Measurements from ENCODE around the gene GFOD1.

GFOD1 gene

DNA sequence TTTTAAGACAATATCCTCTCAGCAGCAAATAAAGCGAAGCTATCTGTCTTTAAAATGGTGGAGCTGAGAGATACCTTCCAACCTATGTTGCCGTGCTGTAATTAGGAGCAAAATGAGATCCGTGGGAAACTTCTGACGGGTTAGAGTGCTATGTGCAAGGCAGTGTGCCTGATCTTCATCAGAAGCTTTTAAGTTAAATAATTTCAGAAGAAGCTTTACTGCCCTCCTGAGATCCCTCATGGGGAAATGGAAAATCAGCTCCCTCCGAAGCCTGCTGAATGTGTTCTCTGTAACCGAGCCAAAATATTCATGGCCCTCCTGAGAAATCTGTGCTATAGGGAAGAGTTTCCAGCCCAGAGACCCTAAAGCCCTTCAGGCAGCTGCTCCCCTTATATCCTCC, 115.3 kb downstream of the GFOD1 start:
- DNase-seq: no peak

DNA sequence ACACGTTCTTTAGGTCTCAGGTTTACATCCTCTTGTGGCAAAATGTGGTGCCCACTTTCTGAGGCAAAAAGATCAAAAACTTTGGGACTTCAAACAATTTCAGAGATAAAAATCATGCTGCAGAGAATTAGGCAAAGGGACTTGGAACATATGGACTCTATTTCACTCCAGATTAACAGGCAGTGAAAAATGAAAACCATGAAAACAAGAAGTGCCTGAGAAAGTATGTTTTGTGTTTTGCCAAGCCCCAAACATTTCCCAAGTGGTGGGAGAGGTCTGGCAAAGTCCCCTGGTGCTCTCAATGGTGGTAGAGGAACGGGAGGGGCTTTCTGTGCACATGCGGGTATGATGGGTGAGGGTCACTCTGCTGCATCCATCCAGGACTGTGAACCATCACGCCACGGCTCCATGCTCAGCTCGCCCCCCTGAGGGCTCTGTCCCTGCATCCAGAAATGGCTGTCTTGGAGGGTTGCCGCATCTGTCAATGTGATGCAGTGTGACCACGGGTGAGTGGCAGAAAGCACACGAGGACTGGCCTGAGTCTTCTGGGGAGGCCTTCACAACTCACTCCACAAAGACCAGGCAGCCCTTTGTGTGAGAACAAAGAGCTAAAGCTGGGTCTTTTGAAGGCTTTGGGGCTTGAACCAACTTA, 115.9 kb downstream of the GFOD1 start:
- DNase-seq: no peak

DNA sequence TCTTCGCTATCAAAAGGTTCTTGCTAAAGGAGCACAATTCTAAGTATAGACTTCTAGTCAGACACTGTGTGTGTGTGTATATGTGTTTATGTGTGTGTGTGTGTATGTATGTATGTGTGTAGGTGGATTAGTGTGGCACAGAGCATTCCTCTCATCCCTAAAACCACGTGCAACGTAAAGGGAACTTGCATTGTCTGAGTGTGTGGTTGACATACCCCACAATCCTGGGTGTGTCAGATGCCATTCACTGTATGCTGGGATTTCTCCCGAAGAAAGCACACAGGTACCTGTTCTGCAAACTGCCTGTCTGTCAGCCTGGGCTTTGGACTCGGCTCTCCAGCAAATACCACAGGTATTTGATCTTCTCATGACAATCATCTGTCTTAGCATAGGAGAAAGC, 116.8 kb downstream of the GFOD1 start:
- no peak for DNase-seq

DNA sequence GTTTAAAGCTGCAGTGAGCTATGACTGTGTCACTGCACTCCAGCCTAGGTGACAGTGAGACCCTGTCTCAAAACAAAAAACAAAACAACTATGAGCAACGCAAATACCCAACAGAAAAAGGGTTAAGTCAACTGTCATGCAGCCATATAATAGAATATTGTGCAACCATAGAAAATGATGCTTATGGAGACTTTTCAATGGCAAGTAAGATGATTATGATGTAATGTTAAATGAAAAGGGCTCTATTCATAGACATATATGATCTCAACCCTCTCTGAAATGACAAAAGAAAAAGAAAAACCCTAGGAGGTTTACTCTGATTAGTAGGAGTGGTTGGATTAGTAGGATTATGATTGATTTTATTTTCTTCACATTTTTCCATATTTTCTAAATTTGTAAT, 117.8 kb downstream of the GFOD1 start:
- no peak for DNase-seq

DNA sequence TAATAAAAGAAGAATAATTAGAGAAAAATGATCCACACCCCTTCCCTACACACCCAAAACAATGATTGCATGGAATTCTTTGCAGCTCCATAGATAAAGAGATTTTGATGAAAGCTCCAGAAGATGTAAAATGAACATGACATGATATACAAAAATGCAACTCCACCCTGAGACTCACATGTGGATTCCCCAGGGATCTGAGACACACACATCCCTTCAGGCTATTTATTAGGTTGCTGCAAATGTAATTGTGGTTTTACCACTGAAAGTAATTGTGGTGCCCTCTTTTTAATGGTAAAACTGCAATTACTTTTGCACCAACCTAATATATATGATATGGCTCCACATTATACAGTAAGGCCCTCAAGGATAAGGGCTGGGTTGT, 118.7 kb downstream of the GFOD1 start:
- DNase-seq: no peak

DNA sequence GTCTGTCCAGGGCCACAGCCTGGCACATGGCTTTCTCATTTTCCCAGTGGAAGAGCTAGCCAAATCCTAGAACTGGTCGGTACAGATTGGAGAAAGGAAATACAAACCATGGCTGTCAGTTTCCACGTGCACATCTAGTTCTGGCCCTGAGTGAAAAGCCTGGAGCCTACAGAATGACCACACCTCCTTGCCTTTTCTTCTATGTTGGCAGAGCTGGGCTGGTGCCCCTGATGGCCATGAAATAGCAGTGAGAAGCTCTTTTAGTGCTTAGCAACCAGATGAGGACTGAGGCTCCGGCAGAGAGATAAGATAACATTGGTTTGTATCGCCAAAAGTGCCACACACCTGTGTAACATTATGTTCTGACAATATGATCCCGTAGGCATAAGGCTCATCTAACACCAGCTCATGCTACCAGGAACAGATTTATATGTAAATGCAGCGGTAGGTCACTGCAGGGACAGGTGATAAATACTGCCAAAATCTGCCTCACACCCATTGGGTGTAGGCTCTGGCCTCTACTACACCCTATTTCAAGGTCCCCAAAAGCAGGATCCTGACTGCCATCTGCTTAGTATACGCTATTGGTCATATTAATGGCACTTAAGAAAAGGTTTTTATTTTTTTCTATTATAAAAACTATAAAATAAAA, 119.2 kb downstream of the GFOD1 start:
- no peak for DNase-seq

DNA sequence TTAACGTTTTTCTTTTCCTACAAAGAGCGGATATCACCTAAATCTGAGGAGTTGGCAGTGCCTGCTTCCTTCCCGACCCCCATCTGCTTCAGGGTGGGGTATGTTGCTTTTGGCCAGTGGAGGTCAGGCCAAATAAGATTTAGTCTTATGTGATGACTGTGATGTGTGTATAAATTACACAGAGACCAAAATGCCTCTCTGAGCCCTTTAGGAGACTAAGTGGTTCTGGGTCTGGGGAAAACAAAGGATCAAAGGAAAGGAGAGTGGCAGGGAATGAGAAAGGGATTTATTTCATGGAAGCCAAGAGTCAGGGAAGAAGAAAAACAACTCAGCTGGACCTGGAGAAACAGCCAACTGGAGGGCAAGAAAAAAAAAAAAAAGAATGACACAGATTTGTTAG, 120.0 kb downstream of the GFOD1 start:
- DNase-seq: no peak

DNA sequence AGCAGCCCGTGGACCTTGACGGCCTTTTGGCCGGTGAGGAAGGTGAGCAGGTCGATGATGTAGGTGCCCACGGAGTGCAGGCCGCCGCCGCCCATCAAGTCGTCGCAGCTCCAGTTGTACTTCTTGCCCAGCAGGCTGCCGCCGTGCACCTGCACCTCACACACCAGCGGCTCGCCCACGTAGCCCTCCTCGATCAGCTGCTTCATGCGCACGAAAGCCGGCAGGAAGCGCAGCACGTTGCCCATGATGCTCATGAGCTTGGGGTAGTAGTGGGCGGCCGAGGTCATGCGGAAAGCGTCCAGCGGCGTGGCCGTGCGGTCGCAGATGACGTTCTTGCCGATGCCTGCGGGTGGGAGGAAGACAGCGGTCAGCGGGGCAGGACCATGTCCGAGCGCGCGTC, 122.1 kb downstream of the GFOD1 start:
- DNase-seq: no peak

DNA sequence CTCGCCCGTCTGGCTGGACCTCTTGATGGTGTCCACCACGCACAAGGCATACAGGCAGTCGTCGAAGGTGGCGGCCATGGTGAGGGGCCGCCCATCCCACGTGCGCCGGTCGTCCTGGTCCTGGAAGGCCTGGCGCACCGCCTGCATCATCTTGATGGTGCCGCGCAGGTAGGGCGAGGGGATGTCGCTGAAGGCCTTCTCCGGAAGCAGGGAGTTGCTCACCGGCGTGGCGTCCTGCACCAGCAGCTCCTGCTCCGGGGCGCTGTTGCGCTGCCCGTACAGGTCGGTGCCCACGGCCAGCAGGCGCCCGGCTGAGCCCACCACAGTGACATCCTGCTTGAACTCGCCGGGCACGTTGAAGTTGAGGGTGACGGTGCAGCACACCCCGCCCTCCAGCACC, 122.6 kb downstream of the GFOD1 start:
- DNase-seq: no peak

DNA sequence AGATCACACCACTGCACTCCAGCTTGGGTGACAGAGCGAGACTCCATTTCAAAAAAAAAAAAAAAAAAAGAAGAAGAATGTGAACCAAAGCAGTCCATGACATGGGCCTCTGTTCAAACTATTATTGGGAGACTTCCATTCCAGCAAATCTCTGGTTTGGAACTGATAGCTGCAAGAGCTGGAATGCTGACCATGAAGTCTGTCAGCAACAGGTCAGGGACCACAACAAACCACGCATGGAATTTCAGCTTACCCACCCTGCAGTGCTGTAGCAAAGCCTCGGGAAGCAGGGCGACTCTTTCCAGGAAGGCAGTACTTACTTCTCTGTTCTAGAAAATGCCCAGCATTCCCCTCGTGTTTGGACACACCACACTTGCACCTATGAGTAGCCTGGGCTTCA, 125.0 kb downstream of the GFOD1 start:
- no peak for DNase-seq

DNA sequence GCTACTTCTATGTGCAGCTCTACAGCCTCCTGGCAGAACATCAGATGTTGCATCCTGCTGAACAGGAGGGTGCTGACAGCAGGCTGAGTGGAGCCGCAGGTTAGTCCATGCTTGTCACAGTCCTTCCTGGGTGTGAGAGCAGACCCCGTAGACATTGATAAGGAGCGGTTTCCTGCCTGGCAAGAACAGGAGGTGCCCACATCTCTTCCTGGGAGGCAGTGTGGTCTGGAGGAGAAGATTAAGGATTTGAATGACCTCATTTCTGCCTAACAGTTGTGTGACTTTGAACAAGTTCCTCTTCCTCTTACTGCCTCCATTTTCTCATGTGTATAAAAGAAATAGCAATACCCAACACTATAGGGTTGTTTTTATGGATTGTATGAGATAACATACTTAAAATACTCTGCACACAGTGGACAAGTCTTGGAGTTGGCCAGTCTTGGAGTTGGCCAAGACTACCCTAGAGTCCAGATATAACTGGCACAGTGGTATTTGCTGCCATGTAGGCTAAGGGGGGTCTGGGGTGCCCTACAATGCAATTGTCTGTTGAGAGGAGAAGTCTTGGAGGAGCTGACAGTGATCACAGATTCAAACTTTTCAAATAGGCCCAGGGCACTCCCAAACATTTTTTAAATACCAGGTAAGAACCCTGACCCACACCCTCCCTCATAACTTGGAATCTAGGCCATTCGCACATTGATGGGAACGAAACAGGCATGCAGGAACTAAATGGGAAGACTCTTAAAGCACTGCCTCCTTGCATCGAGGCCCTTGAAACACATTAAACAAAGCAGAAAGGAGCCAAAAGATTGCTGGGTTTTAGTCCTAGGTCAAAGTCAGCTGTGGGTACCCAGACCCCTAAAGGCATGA, 126.5 kb downstream of the GFOD1 start:
- DNase-seq: no peak

DNA sequence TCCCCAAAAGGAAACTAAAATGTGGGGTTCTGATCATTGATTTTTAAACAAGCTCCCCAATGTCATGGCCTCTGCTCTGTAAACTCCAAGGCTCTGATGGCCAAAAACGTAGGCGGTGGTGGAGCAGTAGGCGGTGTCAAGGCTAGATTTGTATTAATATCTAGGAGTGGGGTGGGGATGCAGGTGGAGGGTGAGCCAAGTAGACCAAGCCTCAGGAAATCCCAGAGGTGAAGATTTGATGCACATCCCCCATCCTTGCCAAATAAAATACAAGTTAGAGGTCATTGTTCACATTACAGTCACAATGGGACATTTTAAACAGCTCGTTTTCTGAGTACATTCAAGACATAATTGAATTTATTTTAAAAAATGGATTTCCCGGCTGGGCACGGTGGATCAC, 128.1 kb downstream of the GFOD1 start:
- no peak for DNase-seq

DNA sequence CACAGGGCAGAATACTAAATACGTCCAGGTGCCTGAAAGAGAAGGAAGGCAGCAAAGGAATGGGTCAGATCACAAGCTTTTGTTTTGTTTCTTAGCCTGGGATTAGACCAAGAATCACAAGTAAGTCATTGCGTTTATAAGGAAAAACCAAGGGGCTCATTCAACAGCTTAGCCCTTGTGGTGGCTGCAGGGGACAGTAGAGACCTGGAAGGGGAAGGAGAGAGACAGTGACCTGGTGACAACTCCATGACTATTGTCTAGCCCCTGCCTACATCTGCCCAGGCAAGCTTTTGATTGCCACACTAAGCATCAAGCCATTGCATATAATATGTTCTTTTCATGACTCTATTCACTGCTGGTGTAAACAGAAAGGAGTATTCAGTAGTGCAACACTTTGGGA, 128.9 kb downstream of the GFOD1 start:
- no peak for DNase-seq

DNA sequence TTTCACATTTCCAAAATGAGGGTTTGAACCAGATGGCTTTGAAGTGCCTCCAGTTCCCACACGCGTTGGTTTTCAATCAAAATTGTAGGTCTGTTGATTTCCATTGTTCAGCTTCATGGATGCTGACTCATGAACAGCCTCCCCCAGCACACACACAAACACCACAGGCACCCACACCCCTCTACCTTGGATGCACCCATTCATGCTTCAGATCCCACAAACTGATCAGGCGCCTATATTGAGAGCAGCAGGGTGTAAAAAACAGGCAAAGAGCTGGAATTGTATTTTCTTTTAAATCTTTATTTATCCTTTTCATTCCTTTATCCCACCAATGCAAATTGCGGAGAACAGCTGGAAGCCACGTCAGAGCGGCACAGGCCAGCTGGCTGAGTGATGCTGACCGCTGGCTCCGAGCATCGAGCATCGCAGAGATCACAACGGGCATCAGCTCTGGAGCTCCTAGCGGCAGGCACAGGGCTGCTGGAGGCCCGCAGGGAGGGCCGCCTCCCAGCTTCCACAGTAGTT, 129.8 kb downstream of the GFOD1 start:
- DNase-seq: no peak

DNA sequence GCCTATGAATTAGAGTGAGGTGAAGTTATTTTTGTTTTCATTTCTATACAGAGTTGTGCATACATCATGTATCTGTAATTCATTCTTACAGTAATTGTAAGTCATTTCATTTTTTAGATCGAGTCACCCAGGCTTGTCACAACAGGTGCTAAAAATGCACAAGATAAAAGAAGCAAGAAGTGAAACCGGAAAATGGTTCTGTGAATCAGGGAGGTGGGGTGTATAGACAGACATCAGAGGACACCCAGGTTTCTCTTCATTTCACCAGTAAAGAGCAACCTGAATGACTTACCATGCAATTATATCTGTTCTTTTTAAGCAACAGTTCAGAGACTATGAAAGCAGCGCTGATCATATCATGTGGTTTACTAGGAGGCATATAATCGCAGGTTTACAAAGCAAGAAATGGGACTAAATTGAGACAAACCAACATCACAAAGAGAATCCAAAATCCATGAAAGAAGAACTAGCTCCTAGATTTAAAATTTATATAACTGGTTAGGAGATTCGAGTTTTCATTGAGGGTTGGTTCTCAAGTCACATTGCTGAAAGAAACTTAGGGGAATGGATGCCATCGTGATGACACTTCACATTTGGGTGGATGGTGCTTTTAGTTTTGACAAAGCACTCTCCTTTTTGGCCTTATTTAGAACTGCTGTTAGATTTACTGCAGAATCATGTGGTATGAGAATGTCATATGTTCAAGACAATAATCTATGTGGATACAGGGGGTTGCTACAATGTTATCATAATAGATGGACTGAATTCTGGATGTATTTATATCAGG, 131.2 kb downstream of the GFOD1 start:
- no peak for DNase-seq

DNA sequence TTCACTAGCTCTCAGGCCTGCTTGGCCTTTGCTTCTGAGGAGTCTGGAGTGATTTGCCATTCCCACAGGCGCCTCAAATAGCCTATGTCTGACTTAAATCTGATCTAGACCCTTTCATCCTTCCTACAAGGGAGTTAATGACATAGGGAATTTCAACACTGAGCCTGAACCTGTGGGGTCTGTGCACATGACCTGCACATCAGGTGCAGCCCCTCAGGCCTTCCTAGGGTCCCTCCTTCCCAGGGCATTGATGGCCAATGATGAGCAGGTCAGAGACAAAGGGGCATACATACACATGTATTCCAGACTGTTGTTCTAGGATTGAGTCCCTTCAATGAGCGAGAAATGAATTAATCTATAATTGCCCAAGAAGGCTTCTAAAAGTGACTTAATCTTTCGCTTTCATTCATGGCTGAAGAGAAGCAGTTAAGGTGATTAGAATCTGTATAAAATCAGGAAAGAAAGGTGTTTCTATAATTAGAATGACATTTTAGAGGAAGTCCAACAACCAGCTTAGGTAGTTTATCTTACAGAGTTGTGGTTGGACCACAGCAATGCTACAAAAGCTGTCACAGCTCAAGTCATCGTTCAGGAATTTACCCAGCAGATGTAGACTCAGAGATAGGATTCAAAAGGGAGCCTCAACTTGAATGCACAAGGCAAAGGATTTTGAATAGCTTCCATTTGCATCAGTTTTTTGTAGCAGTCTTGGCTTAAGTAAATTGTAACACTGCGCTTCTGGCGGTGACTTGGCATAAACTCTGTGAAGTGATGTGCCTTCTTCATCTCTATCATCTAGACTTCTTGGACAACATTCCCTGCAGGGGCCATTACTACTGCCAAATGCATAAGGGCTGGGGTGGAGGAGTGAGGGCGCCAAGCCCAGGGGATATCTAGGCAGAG, 132.1 kb downstream of the GFOD1 start:
- no peak for DNase-seq

DNA sequence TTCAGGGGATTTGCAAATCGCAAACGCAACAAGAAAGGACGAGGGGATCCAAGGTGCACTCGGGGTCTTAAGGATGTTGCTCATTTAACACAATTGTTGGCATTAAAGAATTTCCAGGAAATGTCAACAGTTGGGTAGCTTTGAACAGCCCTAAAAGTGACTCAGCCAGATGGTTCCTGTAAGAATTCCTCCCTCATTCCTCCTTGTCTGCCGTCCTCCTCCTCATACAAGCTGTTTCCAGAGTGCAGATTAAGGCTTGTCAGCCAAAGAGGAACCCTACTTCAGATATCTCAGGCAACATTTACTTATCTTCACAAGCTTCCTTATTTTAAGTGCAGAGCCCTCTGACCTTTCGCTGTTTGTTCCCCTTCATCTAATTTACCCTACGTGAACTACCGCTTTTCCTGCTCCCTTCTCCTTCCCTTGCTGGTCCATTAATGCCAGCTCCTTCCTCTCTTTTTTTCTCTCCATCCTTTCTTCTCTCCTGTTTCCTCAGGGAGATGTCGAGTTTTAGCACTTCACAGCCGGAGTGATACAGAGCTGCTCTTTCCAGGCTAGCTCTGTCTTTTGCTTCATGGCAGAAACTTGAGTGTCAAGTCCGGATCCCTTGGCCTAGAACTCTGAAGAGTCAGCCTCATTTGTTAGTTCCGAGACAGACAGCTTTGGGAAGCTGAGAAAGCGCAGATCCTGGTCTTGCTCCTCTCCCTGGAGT, 132.9 kb downstream of the GFOD1 start:
- no peak for DNase-seq

DNA sequence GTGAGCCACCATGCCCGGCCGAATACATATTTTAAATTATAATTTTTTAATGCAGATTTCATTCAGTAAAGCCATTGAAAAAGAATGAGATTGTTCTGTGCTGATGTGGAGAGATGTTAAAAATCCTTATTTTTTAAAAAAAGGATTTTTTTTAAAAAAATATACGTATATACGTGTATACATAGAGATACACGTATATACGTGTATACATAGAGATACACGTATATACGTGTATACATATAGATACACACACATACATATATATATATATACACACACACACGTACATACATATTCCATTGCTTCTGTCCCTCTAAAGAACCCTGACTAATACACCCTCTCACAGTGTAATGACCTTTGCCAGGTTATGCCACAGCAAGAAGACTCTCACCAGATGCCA, 135.2 kb downstream of the GFOD1 start:
- no peak for DNase-seq

DNA sequence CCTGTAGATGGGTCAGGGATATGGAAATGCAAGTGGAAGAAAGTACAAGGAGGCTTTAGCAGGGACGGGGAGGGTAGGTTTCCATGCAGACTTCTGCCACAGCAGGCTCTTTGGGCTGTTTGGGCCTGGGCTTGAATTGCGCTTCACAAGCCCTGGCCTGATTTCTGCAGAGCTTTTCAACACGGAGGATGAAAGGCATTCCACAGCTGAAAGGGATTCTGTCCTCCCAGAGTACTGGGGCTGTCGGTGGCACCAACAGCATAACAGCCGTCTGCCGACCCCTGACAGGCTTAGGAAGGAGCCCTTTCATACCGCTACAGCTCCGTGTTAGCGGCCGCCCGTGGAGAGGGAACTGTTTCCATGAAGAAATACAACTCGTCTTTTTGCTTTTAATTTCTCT, 136.1 kb downstream of the GFOD1 start:
- DNase-seq: no peak

DNA sequence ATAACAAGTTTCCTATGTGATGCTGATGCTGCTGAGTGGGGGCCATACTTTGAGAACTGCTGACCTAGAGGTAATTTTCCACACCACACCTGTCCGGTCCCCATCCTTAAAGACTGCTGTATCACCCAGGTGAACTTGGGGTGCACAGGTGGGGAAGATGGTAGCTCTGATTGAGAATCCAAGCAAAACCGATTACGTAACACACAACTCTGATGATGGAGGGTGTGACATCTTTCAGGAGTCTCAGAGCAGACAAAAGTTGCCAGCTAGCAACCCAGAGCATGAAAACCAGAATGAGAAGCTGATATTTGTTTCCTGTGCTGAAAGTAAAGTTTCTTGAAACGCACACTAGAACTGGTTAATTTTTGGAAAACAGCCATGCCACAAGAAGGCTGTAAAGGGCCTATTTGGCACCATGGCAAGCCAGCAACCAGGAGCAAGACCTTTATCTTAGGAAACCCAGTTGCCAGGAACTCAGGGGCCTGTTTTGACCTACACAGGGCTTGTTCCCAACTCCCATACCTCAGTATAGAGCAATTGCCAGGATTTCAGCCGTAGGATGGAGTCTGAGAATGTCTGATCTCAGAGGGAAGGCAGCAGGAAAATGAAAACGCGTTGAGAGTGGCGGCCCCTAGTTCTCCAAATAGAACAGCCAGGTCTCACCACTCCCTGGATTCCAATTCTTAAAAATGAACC, 137.4 kb downstream of the GFOD1 start:
- no peak for DNase-seq
